GM21619 (cell line): ENCODE results near the gene STAT2.

Experiments
- ATAC-seq: cut with Tn5 transposase; IDR thresholded peaks from one replicate; pipeline ENCODE4 v1.9.1; 2021; ENCODE audit not compliant: unreplicated experiment

STAT2 gene

GRCh38 chr12:56297400-56297799, 62.5 kb downstream of the STAT2 start:
- ATAC-seq = no peak

- ATAC-seq = no peak
Observed at GRCh38 chr12:56296295-56296694, 63.6 kb downstream of the STAT2 start.

GRCh38 chr12:56293795-56294194, 66.1 kb downstream of the STAT2 start:
- no peak for ATAC-seq
